ENCODE data around the gene ZAP70. TPM values are rescaled to one million over a fixed set of nuclear protein-coding genes. Genes with fewer than 3 reads are reported as not detected.
A peak's percentile ranks its signal among the peaks of the same experiment; 100 is the strongest.
"Not testable (repeated sequence)": the region's sequence is repeated elsewhere in the genome, so short reads cannot be mapped to it uniquely, and the experiment has no call there.

Gene ZAP70
- total and polyA plus RNA-seq, 4 experiments from 2014 or later: 140 to 419 (median 276) TPM

DNA sequence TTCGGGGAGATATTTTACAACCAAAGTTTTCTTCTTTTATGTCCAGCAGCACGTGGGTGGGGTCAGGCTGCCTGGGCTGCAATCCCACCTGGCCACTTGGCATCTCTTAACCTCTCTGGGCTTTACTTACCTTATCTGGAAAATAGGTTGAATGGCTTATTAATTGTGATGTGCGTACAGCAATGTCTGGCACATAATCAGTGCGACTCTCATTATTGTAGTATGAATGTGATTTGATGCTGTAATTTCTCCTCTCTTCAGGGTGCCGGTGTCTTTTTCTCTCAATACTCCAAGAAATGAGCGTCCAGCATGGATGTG lies 2.0 kb upstream of the ZAP70 start:
- no peak overlapping the region for H3K27ac ChIP-seq (ENCODE audit: low read depth, low read length)
- peak overlapping the region; percentile 20 to 100 (median 95) for H3K27ac Mint-ChIP-seq
- no peaks in the 10 kb centered on the region for H3K36me3 ChIP-seq (ENCODE audit: insufficient read depth, low read length)
- H3K36me3 Mint-ChIP-seq: peaks cover 26 to 27% of the 10 kb centered on the region in 2 donors
- H3K27me3 ChIP-seq (ENCODE audit: insufficient read depth, low read length): no peaks in the 10 kb centered on the region
- H3K4me1 ChIP-seq (ENCODE audit: insufficient read depth, low read length): peaks cover 62% of the 10 kb centered on the region
- H3K4me3 Mint-ChIP-seq: peak overlapping the region in 7 of 8 donors; percentile 49 to 98 (median 96)
- ChIA-PET CTCF (ENCODE audit: partially characterized antibody) (interaction anchor here (0.9 to 11.3 kb wide), 9 partner anchors 7 to 121 kb away, joined by 3 to 198 read pairs (median 25); no protein-coding TSS in a partner anchor), POLR2A (ENCODE audit: partially characterized antibody) (interaction anchor here (0.6 to 12.8 kb wide), 3 partner anchors 12 to 274 kb away, joined by 4 to 284 read pairs (median 21); no protein-coding TSS in a partner anchor)
- H3K9me3 ChIP-seq (ENCODE audit: control insufficient read depth in 1 of 2, low read length in 2 of 2): no peaks in the 10 kb centered on the region
- H3K27me3 Mint-ChIP-seq: no peaks in the 10 kb centered on the region
- no peak for DNase-seq
- H3K4me3 ChIP-seq (ENCODE audit: low read length in 2 of 2): no peak overlapping the region
- H3K4me1 Mint-ChIP-seq: peaks cover 38 to 66% (median 50%) of the 10 kb centered on the region in 4 donors
- H3K9me3 Mint-ChIP-seq: no peaks in the 10 kb centered on the region
- intact Hi-C loops (cut with micrococcal nuclease): loop anchor here (2.0 to 10.0 kb wide), 3 partner anchors 49 to 283 kb away; partner anchors contain the start of genes ACTR1B and TMEM131

DNA sequence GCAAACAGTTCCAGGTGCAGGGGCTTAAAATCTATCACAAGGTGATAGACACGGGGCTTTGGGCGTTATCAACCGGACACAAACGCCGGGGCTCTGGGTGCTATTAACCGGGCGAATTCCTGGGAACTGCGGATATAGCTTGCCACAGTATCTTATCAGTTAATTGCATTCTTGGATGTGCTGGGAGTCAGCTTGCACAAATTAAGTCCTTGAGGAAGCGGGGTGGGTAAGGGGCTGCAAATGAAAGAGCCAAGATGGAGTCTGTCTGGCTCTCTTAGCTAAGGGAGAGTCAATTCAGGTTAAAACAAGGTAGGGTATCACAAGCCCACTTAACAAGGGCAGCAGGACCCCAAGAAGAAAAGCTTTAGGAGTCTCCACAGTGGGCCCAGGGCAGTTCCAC lies 1.2 kb upstream of the ZAP70 start:
- peak overlapping the region; percentile 20 to 100 (median 99) for H3K27ac Mint-ChIP-seq
- peaks cover 44 to 74% (median 58%) of the 10 kb centered on the region in 4 donors for H3K4me1 Mint-ChIP-seq
- ChIA-PET CTCF (ENCODE audit: partially characterized antibody) (interaction anchor here (0.9 to 11.3 kb wide), 10 partner anchors 11 to 121 kb away, joined by 4 to 198 read pairs (median 18); partner anchors contain the start of gene COX5B), POLR2A (ENCODE audit: partially characterized antibody) (interaction anchor here (0.6 to 12.8 kb wide), 8 partner anchors 10 to 662 kb away, joined by 3 to 284 read pairs (median 22); partner anchors contain the start of genes ACTR1B and ANKRD36B)
- H3K27me3 Mint-ChIP-seq; H3K9me3 Mint-ChIP-seq; DNase-seq; H3K4me3 ChIP-seq (ENCODE audit: low read length in 2 of 2); H3K27me3 ChIP-seq (ENCODE audit: insufficient read depth, low read length); H3K9me3 ChIP-seq (ENCODE audit: control insufficient read depth in 1 of 2, low read length in 2 of 2); H3K36me3 ChIP-seq (ENCODE audit: insufficient read depth, low read length): not testable (repeated sequence)
- Histone ChIP-seq H3K4me1 (ENCODE audit: insufficient read depth, low read length) (peaks cover 71% of the 10 kb centered on the region), H3K27ac (ENCODE audit: low read depth, low read length) (peak overlapping the region; percentile 91)
- intact Hi-C loops (cut with micrococcal nuclease): loop anchor here (5.0 to 10.0 kb wide), 2 partner anchors 50 to 283 kb away; partner anchors contain the start of genes ACTR1B and TMEM131
- H3K4me3 Mint-ChIP-seq: peak overlapping the region; percentile 49 to 98 (median 96)
- peaks cover 33% of the 10 kb centered on the region in 2 donors for H3K36me3 Mint-ChIP-seq

DNA sequence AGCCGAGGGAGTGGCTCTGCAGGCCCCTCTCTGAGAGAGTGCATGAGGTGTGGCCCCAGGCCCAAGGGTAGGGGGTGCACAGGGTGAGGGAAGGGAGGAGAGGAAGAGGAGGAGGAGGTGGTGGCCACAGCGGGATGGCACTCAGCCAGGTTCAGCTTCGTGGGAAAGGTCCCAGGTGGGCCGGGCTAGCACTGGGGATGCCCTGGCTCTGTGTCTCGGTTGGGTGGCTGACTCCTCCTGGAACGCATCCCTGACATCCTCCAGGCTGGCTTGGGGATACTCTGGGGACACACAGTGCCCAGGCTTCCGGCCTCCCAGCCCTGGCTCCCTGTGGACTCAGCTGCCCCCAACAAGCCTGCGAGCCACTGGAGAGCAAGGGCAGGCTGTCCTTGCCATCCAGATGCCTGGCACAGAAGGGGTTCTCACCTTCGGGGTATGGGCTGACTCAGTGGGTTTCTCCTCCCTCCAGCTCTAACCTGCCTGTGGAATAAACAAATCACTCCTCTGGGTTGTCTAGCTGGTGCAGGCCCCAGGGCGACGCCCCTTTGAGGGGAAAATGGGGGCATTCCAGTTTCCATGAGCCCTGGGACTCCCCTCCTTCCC lies 582 bp upstream of the ZAP70 start:
- ChIA-PET POLR2A (ENCODE audit: partially characterized antibody) (interaction anchor here (0.6 to 12.8 kb wide), 13 partner anchors 8 to 951 kb away, joined by 3 to 284 read pairs (median 6); partner anchors contain the start of genes ACTR1B, ANKRD36B and COX5B), CTCF (ENCODE audit: partially characterized antibody) (interaction anchor here (1.2 to 11.3 kb wide), 12 partner anchors 10 to 122 kb away, joined by 4 to 198 read pairs (median 8); partner anchors contain the start of genes ACTR1B and COX5B)
- Histone ChIP-seq H3K4me3 (ENCODE audit: low read length in 2 of 2) (peak overlapping the region; percentile 90 to 94), H3K27me3 (ENCODE audit: insufficient read depth, low read length) (no peaks in the 10 kb centered on the region), H3K4me1 (ENCODE audit: insufficient read depth, low read length) (peaks cover 77% of the 10 kb centered on the region), H3K9me3 (ENCODE audit: control insufficient read depth in 1 of 2, low read length in 2 of 2) (no peaks in the 10 kb centered on the region), H3K27ac (ENCODE audit: low read depth, low read length) (peak overlapping the region; percentile 91), H3K36me3 (ENCODE audit: insufficient read depth, low read length) (peaks cover 5% of the 10 kb centered on the region)
- Mint-ChIP-seq H3K27me3 (no peaks in the 10 kb centered on the region), H3K36me3 (peaks cover 33 to 38% of the 10 kb centered on the region in 2 donors), H3K27ac (peak overlapping the region; percentile 95 to 100 (median 99)), H3K9me3 (no peaks in the 10 kb centered on the region), H3K4me1 (peaks cover 50 to 80% (median 63%) of the 10 kb centered on the region in 4 donors), H3K4me3 (peak overlapping the region; percentile 93 to 98 (median 96))
- peak in 2 of 5 donors; percentile 28 to 84 for DNase-seq
- intact Hi-C loops (cut with micrococcal nuclease): loop anchor here (5.0 to 10.0 kb wide), 2 partner anchors 50 to 282 kb away; partner anchors contain the start of genes ACTR1B and TMEM131

DNA sequence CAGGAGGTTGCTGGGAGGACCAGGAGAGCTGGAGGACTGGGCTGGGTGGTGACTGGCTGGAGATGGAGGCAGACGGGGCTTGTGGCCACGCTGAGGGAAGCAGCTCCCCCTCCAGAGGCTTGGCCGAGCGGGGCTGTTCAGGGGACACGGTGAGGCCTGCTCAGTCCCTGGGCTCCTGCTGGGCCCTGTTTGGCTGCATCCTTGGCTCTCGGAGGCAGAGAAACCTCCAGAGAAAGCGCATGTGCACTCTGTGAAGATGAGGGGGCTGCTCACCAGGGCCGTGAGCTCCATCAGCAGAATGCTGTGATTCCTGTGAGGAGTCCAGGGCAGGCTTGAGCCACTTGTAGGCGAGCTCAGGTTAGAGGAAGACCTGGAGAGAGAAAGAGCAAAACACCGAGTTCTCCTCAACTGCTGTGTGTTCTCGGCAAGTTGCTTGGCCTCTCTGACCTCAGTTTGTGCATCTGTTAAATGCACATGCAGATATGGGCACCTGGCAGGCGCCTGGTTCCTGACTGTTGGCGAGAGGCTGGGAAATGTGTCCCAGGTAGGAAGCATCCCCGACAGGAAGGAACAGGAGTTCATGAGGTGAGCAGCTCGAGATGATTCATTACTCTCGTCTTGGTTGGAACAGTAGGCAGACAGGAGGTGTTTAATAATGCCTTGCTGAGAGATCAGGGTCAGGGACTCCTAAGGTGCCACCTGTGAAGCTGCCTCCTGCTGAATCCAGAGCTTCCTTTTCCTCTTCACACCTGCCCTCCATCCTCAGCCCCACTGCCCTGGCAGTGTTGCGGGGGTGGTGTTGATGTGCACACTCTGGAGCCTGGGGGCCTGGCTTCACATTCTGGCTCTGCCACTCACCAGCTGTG lies 941 bp downstream of the ZAP70 start:
- peaks cover 91% of the 10 kb centered on the region for H3K4me1 ChIP-seq (ENCODE audit: insufficient read depth, low read length)
- peak overlapping the region; percentile 90 to 94 for H3K4me3 ChIP-seq (ENCODE audit: low read length in 2 of 2)
- H3K27ac Mint-ChIP-seq: peak overlapping the region; percentile 95 to 100 (median 99)
- peak overlapping the region; percentile 93 to 98 (median 96) for H3K4me3 Mint-ChIP-seq
- H3K4me1 Mint-ChIP-seq: peaks cover 62 to 95% (median 76%) of the 10 kb centered on the region in 4 donors
- H3K9me3 ChIP-seq (ENCODE audit: control insufficient read depth in 1 of 2, low read length in 2 of 2): no peaks in the 10 kb centered on the region
- H3K27ac ChIP-seq (ENCODE audit: low read depth, low read length): peak overlapping the region; percentile 91
- intact Hi-C loops (cut with micrococcal nuclease): loop anchor here (5.0 to 10.0 kb wide), 2 partner anchors 52 to 280 kb away; partner anchors contain the start of genes ACTR1B and TMEM131
- H3K27me3 Mint-ChIP-seq: no peaks in the 10 kb centered on the region
- H3K27me3 ChIP-seq (ENCODE audit: insufficient read depth, low read length): no peaks in the 10 kb centered on the region
- POLR2A ChIA-PET (ENCODE audit: partially characterized antibody): interaction anchor here (0.7 to 12.8 kb wide), 15 partner anchors 8 to 1057 kb away, joined by 3 to 284 read pairs (median 6); partner anchors contain the start of genes ACTR1B, ANKRD36B and COX5B
- no peaks in the 10 kb centered on the region for H3K9me3 Mint-ChIP-seq
- peak in 2 of 5 donors; percentile 15 to 24 for DNase-seq
- peaks cover 37 to 51% of the 10 kb centered on the region in 2 donors for H3K36me3 Mint-ChIP-seq
- H3K36me3 ChIP-seq (ENCODE audit: insufficient read depth, low read length): peaks cover 5% of the 10 kb centered on the region
- CTCF ChIA-PET (ENCODE audit: partially characterized antibody): interaction anchor here (0.9 to 11.3 kb wide), 12 partner anchors 9 to 124 kb away, joined by 3 to 198 read pairs (median 8); partner anchors contain the start of genes ACTR1B and COX5B

DNA sequence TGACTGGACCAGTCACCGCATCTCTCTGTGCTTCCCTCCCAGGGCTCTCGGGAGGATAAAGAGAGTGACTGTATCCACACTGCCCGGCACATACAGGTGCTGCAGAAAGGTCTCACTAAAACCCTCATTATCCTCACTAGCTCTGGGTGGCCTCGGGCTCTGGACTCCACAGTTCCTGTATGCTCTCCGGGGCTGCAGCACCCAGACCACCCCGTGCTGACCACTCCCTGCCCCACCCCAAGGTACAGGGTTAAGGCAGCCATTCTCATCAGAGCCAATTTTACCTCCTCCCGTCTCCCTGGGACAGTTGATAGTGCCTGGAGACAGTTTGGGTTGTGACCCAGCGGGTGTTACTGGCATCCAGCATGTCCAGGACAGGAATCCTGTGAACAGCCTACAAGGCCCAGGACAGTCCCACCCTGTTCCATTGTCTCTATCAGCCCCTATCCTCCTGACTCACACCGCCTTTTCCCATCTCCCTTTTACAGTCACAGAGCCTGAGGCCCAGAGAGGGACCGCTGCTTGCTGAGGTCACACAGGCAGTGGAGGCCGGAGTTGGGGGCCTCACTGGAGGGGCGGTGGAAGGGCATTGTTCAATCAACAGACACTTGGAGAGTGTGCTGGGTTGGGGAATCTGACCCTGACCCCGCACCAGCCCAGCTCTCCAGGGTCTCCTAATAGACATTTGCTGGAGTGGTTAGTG lies 1.7 kb downstream of the ZAP70 start:
- Histone ChIP-seq H3K4me1 (ENCODE audit: insufficient read depth, low read length) (peaks cover 92% of the 10 kb centered on the region), H3K9me3 (ENCODE audit: control insufficient read depth in 1 of 2, low read length in 2 of 2) (no peaks in the 10 kb centered on the region), H3K27ac (ENCODE audit: low read depth, low read length) (peak overlapping the region; percentile 91), H3K27me3 (ENCODE audit: insufficient read depth, low read length) (no peaks in the 10 kb centered on the region), H3K4me3 (ENCODE audit: low read length in 2 of 2) (peak overlapping the region; percentile 90 to 94), H3K36me3 (ENCODE audit: insufficient read depth, low read length) (peaks cover 5% of the 10 kb centered on the region)
- POLR2A ChIA-PET (ENCODE audit: partially characterized antibody): interaction anchor here (0.9 to 12.8 kb wide), 10 partner anchors 10 to 125 kb away, joined by 3 to 284 read pairs (median 22); partner anchors contain the start of genes ACTR1B, ANKRD36B and COX5B
- H3K27me3 Mint-ChIP-seq: no peaks in the 10 kb centered on the region
- H3K9me3 Mint-ChIP-seq: no peaks in the 10 kb centered on the region
- peak overlapping the region; percentile 93 to 98 (median 96) for H3K4me3 Mint-ChIP-seq
- peaks cover 40 to 59% of the 10 kb centered on the region in 2 donors for H3K36me3 Mint-ChIP-seq
- intact Hi-C loops (cut with micrococcal nuclease): loop anchor here (5.0 to 10.0 kb wide), 2 partner anchors 53 to 280 kb away; partner anchors contain the start of genes ACTR1B and TMEM131
- no peak for DNase-seq
- CTCF ChIA-PET (ENCODE audit: partially characterized antibody): interaction anchor here (2.0 to 11.3 kb wide), 6 partner anchors 11 to 70 kb away, joined by 5 to 198 read pairs (median 15); partner anchors contain the start of genes ACTR1B and COX5B
- H3K27ac Mint-ChIP-seq: peak overlapping the region; percentile 95 to 100 (median 99)
- peaks cover 63 to 98% (median 78%) of the 10 kb centered on the region in 4 donors for H3K4me1 Mint-ChIP-seq
